HG03045 (cell line): Measurements from ENCODE around the gene ACSM6.

ENCODE experiments used
- ATAC-seq: cut with Tn5 transposase; IDR thresholded peaks from one replicate; pipeline ENCODE4 v1.9.1; 2021; ENCODE audit warnings: mild to moderate bottlenecking, moderate library complexity; ENCODE audit not compliant: unreplicated experiment

Gene ACSM6

GRCh38 chr10:95244152-95244551 is 50.1 kb downstream of the ACSM6 start:
- no peak for ATAC-seq

GRCh38 chr10:95245425-95246055 is 51.5 kb downstream of the ACSM6 start:
- peak; percentile 84 for ATAC-seq

- no peak for ATAC-seq
These were observed 52.6 kb downstream of the ACSM6 start for GRCh38 chr10:95246582-95247051.

GRCh38 chr10:95247200-95247880 is 53.3 kb downstream of the ACSM6 start:
- no peak for ATAC-seq

- ATAC-seq = no peak
These were observed 54.0 kb downstream of the ACSM6 start for GRCh38 chr10:95247881-95248583.

GRCh38 chr10:95248989-95249388 is 55.0 kb downstream of the ACSM6 start:
- no peak for ATAC-seq

- ATAC-seq = no peak
These were observed 55.4 kb downstream of the ACSM6 start for GRCh38 chr10:95249467-95249866.

GRCh38 chr10:95250856-95251255 is 56.8 kb downstream of the ACSM6 start:
- no peak for ATAC-seq

- ATAC-seq = no peak
These were observed 59.0 kb downstream of the ACSM6 start for GRCh38 chr10:95253007-95253406.

- no peak for ATAC-seq
These were observed 59.6 kb downstream of the ACSM6 start for GRCh38 chr10:95253686-95254085.

GRCh38 chr10:95254629-95255028 is 60.6 kb downstream of the ACSM6 start:
- ATAC-seq = no peak

GRCh38 chr10:95256268-95256667 is 62.2 kb downstream of the ACSM6 start:
- no peak for ATAC-seq

GRCh38 chr10:95257849-95258248 is 63.8 kb downstream of the ACSM6 start:
- ATAC-seq = no peak

- ATAC-seq = no peak
These were observed 66.4 kb downstream of the ACSM6 start for GRCh38 chr10:95260397-95260881.

- no peak for ATAC-seq
These were observed 67.0 kb downstream of the ACSM6 start for GRCh38 chr10:95260909-95261552.

- no peak for ATAC-seq
These were observed 67.9 kb downstream of the ACSM6 start for GRCh38 chr10:95261926-95262325.

GRCh38 chr10:95262763-95263518 is 68.9 kb downstream of the ACSM6 start:
- no peak for ATAC-seq

- ATAC-seq = no peak
These were observed 69.8 kb downstream of the ACSM6 start for GRCh38 chr10:95263864-95264226.

GRCh38 chr10:95264227-95265051 is 70.4 kb downstream of the ACSM6 start:
- no peak for ATAC-seq

- no peak for ATAC-seq
These were observed 71.5 kb downstream of the ACSM6 start for GRCh38 chr10:95265572-95265971.
